GM12873 (cell line): ENCODE measurements around the gene HLA-DQA1.
A peak's percentile ranks its signal among the peaks of the same experiment; 100 is the strongest.

Source experiments
- CTCF ChIP-seq: IDR thresholded peaks from 2 replicates; pipeline ENCODE4 v1.5.1; 2012; ENCODE audit warnings: low read depth, mild to moderate bottlenecking, moderate library complexity, low read length, control low read depth; ENCODE audit not compliant: insufficient read depth; ENCODE audit errors: missing control alignments

The HLA-DQA1 gene

GRCh38 chr6:32613475-32613874, 23.7 kb upstream of the HLA-DQA1 start:
- no peak for TF ChIP-seq CTCF

- TF ChIP-seq CTCF, result no peak
Measured at GRCh38 chr6:32614366-32615081, 22.7 kb upstream of the HLA-DQA1 start.

GRCh38 chr6:32615885-32616532, 21.2 kb upstream of the HLA-DQA1 start:
- TF ChIP-seq CTCF, result no peak

- TF ChIP-seq CTCF, result no peak
Measured at GRCh38 chr6:32617751-32618150, 19.5 kb upstream of the HLA-DQA1 start.

GRCh38 chr6:32621372-32621771, 15.8 kb upstream of the HLA-DQA1 start:
- TF ChIP-seq CTCF, result no peak

- TF ChIP-seq CTCF, result peak; percentile 87
Measured at GRCh38 chr6:32622545-32623401, 14.4 kb upstream of the HLA-DQA1 start.

- no peak for TF ChIP-seq CTCF
Measured at GRCh38 chr6:32623693-32624092, 13.5 kb upstream of the HLA-DQA1 start.
